Measurements from ENCODE around the gene PKM. TPM values are rescaled to one million over a fixed set of nuclear protein-coding genes. Genes with fewer than 3 reads are reported as not detected.
A peak's percentile ranks its signal among the peaks of the same experiment; 100 is the strongest.

PKM gene
- total and polyA plus RNA-seq, 8 donors: 79.9 to 452 (median 272) TPM

GRCh38 chr15:72271895-72272212 lies 40.9 kb upstream of the PKM start:
- Histone ChIP-seq H3K27ac (peak overlapping the region; percentile 78 to 95 (median 89)), H3K4me3 (peak overlapping the region; percentile 81 to 92 (median 86)), H3K36me3 (peaks cover 10 to 32% (median 28%) of the 10 kb centered on the region in 4 donors), H3K4me1 (peaks cover 8 to 33% (median 28%) of the 10 kb centered on the region in 4 donors), H3K9me3 (no peaks in the 10 kb centered on the region), H3K27me3 (no peaks in the 10 kb centered on the region)
- DNase-seq: peak in 1 of 2 donors; percentile 47
- intact Hi-C loops (cut with DNase I; ENCODE audit: low total_unique reads): no loop called here
- 2 to 5% (median 2%) methylated on average over 11 to 13 of the region's 13 CpGs for WGBS, 5 donors
- TF ChIP-seq EP300 (IDR thresholded peaks at IDR 0.05) (no peak), POLR2AphosphoS5 (IDR thresholded peaks at IDR 0.05) (no peak), POLR2A (IDR thresholded peaks at IDR 0.05) (no peak), CTCF (IDR thresholded peaks at IDR 0.05) (no peak)

- no peak for DNase-seq
- Histone ChIP-seq H3K9me3 (no peaks in the 10 kb centered on the region), H3K4me3 (peak overlapping the region in 3 of 4 donors; percentile 81 to 88 (median 84)), H3K27ac (peak overlapping the region in 4 of 5 donors; percentile 89 to 95 (median 92)), H3K4me1 (peaks cover 8 to 33% (median 28%) of the 10 kb centered on the region in 4 donors), H3K27me3 (no peaks in the 10 kb centered on the region), H3K36me3 (peaks cover 16 to 38% (median 35%) of the 10 kb centered on the region in 4 donors)
- intact Hi-C loops (cut with DNase I; ENCODE audit: low total_unique reads): no loop called here
- no peak for TF ChIP-seq EP300 (IDR thresholded peaks at IDR 0.05)
- no peak for TF ChIP-seq CTCF (IDR thresholded peaks at IDR 0.05)
- no peak for TF ChIP-seq POLR2AphosphoS5 (IDR thresholded peaks at IDR 0.05)
- no peak for TF ChIP-seq POLR2A (IDR thresholded peaks at IDR 0.05)
- WGBS, 5 donors: 72 to 80% (median 79%) methylated on average over 4 of the region's 4 CpGs
These were observed 40.2 kb upstream of the PKM start for GRCh38 chr15:72271221-72271620.

GRCh38 chr15:72269739-72270138 lies 38.7 kb upstream of the PKM start:
- Histone ChIP-seq H3K27ac (no peak overlapping the region), H3K36me3 (peaks cover 31 to 53% (median 49%) of the 10 kb centered on the region in 4 donors), H3K27me3 (no peaks in the 10 kb centered on the region), H3K4me3 (no peak overlapping the region), H3K4me1 (peaks cover 8 to 33% (median 28%) of the 10 kb centered on the region in 4 donors), H3K9me3 (no peaks in the 10 kb centered on the region)
- intact Hi-C loops (cut with DNase I; ENCODE audit: low total_unique reads): no loop called here
- 91 to 97% (median 94%) methylated on average over 4 of the region's 4 CpGs for WGBS, 5 donors
- no peak for DNase-seq
- TF ChIP-seq CTCF (IDR thresholded peaks at IDR 0.05): no peak
- no peak for TF ChIP-seq EP300 (IDR thresholded peaks at IDR 0.05)
- no peak for TF ChIP-seq POLR2A (IDR thresholded peaks at IDR 0.05)
- no peak for TF ChIP-seq POLR2AphosphoS5 (IDR thresholded peaks at IDR 0.05)

GRCh38 chr15:72265031-72265430 lies 34.0 kb upstream of the PKM start:
- H3K4me1 ChIP-seq: peaks cover 0 to 6% (median 1%) of the 10 kb centered on the region in 4 donors
- intact Hi-C loops (cut with DNase I; ENCODE audit: low total_unique reads): no loop called here
- no peak for TF ChIP-seq CTCF (IDR thresholded peaks at IDR 0.05)
- no peak overlapping the region for H3K27ac ChIP-seq
- no peak for DNase-seq
- peaks cover 76 to 99% (median 94%) of the 10 kb centered on the region in 4 donors for H3K36me3 ChIP-seq
- no peak overlapping the region for H3K4me3 ChIP-seq
- H3K27me3 ChIP-seq: no peaks in the 10 kb centered on the region
- H3K9me3 ChIP-seq: no peaks in the 10 kb centered on the region
- WGBS, 5 donors: 86 to 96% (median 93%) methylated on average over 5 of the region's 5 CpGs
